HG03064 (cell line): ENCODE results near the gene E2F1.

ENCODE experiments used
- ATAC-seq: cut with Tn5 transposase; IDR thresholded peaks from one replicate; pipeline ENCODE4 v1.9.1; 2021; ENCODE audit warnings: low read depth; ENCODE audit not compliant: unreplicated experiment

Gene E2F1

GRCh38 chr20:33660035-33660684 lies 26.0 kb downstream of the E2F1 start:
- ATAC-seq: no peak

DNA sequence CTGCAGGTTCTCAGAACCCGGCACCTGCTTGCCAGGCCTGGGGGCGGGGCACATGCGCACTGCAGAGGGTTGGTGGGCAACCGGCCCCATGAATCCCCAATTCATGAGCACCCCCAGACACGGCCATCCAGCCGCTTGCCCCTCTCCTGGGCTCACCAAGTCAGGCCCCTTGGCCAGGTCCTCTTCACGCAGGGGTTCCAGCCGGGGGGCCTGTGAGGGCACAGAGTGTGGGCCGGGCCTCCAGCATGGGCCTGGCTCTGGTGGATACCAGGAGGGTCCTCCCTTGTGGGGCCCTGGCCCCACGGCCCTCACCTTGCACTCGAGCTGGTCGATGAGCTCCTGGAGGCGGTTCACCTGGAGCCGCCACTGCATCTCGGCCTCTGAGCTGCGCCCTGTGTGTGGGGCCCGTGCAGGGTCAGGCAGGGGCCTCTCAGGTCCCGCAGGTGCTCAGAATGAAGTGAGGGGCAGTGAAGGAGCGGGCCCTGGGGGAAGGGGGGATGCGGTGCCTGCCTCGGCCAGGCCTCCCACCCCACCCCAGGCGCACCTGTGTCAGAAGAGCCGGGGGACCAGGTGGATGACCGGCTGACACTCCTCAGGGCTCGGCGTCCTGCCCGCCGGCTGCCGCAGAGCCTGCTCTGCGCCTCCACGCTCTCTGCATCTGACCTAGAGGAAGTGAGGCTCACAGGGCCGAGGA lies 26.7 kb downstream of the E2F1 start:
- no peak for ATAC-seq

- no peak for ATAC-seq
Measured at GRCh38 chr20:33658929-33659328, 27.3 kb downstream of the E2F1 start.

GRCh38 chr20:33658510-33658909 lies 27.7 kb downstream of the E2F1 start:
- ATAC-seq: no peak

GRCh38 chr20:33657704-33658095 lies 28.5 kb downstream of the E2F1 start:
- ATAC-seq: no peak

- ATAC-seq: no peak
Measured at GRCh38 chr20:33656783-33657703, 29.1 kb downstream of the E2F1 start.

- ATAC-seq: no peak
Measured at GRCh38 chr20:33656010-33656782, 30.0 kb downstream of the E2F1 start.

DNA sequence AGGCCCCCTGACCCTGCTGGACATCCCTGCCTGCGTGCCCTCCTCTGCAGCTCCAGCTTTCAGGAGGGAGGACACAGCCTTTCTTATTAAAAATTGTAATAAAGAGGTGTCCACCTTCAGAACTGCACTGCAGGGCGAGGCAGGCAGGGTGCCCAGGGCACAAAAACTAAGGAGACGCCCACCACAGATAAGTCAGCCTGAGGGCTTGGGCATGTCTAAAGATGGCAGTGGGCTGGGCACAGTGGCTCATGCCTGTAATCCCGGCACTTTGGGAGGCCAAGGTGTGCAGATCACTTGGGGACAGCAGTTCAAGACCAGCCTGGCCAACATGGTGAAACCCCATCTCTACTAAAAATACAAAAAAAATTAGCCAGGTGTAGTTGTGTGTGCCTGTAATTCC lies 31.0 kb downstream of the E2F1 start:
- ATAC-seq: no peak

GRCh38 chr20:33654680-33655161 lies 31.5 kb downstream of the E2F1 start:
- ATAC-seq: no peak

GRCh38 chr20:33653900-33654596 lies 32.1 kb downstream of the E2F1 start:
- no peak for ATAC-seq

- ATAC-seq: no peak
Measured at GRCh38 chr20:33653218-33653899, 32.8 kb downstream of the E2F1 start.

- no peak for ATAC-seq
Measured at GRCh38 chr20:33651562-33652048, 34.6 kb downstream of the E2F1 start.

DNA sequence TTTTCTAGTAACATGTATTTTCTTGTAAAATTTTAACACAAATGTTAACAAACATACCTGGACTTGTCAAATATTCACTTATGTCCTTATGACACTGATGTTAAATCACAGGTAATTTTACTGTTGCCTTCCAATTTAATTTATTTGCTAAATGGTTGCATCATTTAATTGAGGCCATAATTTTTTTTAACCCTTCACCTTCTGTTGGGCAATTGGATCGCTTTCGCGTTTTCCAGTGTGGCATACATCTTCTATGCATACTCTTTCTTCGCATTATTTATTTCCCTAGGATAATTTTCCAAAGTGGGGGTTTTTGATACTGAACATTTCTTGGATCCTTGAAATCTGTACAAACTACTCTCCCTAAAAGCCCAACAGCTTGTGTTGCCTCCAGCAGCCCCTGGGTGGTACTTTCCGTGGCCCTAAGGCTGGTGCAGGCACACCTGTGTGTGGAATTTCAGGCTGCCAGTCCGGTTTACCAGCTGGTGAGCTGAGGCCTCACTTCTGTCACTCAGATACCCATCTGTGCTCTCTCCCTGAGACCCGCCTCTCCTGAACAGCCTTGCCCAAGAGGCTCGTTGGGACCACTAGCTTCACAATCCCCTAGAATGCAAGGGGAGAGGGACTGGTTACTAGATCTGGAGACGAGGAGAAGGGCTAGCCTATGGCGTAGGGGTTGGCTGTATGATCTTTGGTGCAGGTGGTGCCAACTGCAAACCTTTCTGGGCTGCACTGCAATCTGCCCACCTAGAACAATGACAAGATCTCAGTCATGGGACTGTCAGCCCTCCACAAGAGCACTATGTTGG lies 35.2 kb downstream of the E2F1 start:
- ATAC-seq: no peak

DNA sequence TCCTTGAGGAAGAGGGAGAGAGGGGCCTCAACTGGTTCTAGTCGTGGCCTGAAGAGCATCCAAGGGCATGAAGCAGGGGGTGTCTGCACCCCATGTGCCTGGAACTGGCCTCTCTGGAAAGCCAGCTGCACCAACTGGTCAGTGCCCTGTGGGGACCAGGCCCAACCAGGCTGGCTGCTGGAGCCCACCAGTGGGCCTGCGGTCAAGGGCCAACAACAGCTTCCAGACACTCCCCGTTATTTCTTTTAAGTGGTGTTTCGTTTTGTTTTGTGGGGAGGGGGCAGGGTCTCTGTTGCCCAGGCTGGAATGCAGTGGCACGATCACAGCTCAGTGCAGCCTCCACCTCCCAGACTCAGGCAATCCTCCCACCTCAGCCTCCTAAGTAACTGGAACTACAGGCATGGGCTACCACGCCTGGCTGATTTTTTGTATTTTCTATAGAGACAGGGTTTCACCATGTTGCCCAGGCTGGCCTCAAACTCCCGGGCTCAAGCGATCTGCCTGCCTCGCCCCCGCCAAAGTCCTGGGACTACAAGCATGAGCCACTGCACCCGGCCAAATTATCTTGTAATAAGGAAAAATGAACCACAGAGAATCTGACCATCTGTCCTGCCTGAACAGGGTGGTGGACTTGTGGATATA lies 36.0 kb downstream of the E2F1 start:
- no peak for ATAC-seq

DNA sequence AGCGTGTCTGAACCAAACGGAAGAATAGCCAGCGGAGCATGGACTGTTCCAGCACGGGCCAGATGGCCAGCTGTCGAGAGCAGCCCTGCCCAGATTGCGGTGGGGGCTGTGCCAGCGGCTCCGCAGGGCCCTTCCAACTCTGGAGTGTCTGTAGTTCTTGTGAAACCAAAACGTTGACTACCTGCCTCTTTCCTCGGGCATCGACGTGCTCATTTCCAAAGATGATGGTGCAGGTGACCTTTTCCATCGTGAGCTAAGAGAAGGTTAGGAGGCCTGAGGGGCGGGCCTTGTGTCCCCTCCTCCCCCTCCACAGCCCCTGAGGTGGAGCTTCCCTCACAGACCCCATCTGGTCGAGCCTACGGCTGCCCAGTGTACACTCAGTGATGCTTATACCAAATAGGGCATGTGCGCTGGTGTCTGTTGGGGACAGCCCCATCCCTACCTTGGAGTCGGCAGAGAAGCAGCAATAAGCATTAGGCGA lies 36.9 kb downstream of the E2F1 start:
- no peak for ATAC-seq

DNA sequence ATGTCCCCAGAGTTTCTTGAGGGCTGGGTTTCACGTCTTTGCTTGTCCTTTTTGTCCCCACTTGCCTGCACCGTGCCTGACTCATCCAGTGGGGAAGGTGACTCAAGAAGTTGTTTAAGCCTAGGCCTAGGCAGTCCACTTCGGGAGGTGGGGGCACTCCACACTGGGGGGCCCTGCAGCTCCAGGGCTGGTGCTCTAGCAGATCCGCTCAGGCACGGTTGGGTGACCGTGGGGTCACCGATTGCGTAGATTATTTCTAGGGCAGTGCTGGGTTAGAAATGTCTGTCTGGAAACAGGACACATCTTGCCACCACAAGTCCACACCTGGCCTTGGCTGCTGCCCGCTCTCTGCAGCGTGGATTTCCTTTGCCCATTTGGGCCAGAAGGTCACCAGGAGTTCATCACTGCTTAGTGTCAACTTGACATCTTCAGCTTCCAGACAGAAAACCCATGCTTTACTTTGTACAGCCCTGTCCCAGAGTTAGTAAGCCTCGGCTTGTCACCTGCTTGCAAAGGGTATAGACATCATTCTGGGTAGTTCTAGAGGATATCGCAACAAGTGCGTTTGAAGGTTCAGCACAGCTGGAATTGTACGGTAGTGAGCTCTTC lies 37.7 kb downstream of the E2F1 start:
- no peak for ATAC-seq
